K562 (cell line): ENCODE data around the gene LAMA1. TPM values are rescaled to one million over a fixed set of nuclear protein-coding genes. Genes with fewer than 3 reads are reported as not detected.

Experiments used
- polyA plus RNA-seq, 8 experiments: library from polyadenylated mRNA; depleted of rRNA in 4 of 8; stranded (reverse) in 5 of 8; unstranded in 3 of 8; fragments of >200 nt; fragmentation: Nextera tagmentation in 2 of 8; fragmentation: Illumina TruSeq in 1 of 8; extraction: Ambion mirVana in 2 of 8; extraction: Trizol in 1 of 8; gene quantifications; 2 replicates each; pipeline versions ENCODE4 v1.2.1 to v1.2.3, GENCODE V29; 2011 to 2014; ENCODE audit warnings: inconsistent platforms in 1 of 8, missing spikeins in 1 of 8
- total RNA-seq, 7 experiments: library from RNA; depleted of rRNA in 6 of 7; stranded (reverse); fragments of >200 nt in 6 of 7; fragmentation: Illumina TruSeq in 2 of 7; extraction: Trizol in 2 of 7; gene quantifications; 2 replicates each; pipeline versions ENCODE4 v1.2.1 to v1.2.3, GENCODE V29; 2011 to 2021; ENCODE audit warnings: low replicate concordance in 1 of 7
- TF ChIP-seq, protein P1 (sequence below), 2 experiments: fragments of 450-650 bp in 1 of 2; sonication (generic) in 1 of 2; formaldehyde crosslinking in 1 of 2; IDR thresholded peaks; 2 replicates each; pipeline versions ENCODE4 v1.7.1 to v1.9.0; 2016 to 2022; ENCODE audit warnings: inconsistent platforms in 1 of 2, mild to moderate bottlenecking in 1 of 2, missing genetic modification reagents in 1 of 2

The LAMA1 gene
- total and polyA plus RNA-seq, 9 of the 15 experiments (the other 6 are each of a cell fraction or from before 2014, with no cell fraction given): 0.04 TPM; not detected in 8

DNA sequence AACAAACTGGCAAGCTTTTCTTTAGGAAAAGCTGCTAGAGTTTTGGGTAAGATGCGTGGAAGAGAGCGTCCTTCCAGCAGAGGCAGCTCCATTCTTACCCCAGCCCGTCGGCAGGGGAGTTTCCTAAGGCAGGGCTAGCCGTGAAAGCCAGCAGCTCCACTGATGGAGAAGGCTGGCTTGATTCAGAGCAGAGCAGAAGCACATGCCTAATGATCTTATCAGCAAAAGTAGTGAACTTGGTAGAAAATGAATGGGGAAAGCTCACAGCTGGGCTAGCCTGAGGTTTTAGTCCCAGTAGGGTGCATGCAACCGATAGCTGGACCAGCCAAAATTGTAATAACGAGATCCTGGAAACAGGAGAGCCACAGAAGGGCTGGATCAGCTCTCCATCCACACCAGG lies 20.8 kb downstream of the LAMA1 start (continued):
- TF ChIP-seq, protein P1, sequence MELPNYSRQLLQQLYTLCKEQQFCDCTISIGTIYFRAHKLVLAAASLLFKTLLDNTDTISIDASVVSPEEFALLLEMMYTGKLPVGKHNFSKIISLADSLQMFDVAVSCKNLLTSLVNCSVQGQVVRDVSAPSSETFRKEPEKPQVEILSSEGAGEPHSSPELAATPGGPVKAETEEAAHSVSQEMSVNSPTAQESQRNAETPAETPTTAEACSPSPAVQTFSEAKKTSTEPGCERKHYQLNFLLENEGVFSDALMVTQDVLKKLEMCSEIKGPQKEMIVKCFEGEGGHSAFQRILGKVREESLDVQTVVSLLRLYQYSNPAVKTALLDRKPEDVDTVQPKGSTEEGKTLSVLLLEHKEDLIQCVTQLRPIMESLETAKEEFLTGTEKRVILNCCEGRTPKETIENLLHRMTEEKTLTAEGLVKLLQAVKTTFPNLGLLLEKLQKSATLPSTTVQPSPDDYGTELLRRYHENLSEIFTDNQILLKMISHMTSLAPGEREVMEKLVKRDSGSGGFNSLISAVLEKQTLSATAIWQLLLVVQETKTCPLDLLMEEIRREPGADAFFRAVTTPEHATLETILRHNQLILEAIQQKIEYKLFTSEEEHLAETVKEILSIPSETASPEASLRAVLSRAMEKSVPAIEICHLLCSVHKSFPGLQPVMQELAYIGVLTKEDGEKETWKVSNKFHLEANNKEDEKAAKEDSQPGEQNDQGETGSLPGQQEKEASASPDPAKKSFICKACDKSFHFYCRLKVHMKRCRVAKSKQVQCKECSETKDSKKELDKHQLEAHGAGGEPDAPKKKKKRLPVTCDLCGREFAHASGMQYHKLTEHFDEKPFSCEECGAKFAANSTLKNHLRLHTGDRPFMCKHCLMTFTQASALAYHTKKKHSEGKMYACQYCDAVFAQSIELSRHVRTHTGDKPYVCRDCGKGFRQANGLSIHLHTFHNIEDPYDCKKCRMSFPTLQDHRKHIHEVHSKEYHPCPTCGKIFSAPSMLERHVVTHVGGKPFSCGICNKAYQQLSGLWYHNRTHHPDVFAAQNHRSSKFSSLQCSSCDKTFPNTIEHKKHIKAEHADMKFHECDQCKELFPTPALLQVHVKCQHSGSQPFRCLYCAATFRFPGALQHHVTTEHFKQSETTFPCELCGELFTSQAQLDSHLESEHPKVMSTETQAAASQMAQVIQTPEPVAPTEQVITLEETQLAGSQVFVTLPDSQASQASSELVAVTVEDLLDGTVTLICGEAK (IDR thresholded peaks at IDR 0.05): no peak
- TF ChIP-seq, protein P1 (CRISPR knock-in tag; IDR thresholded peaks at IDR 0.05): no peak
